Esophagus muscularis mucosa (tissue), 4 donors: ENCODE results near the gene IAPP. TPM values are rescaled to one million over a fixed set of nuclear protein-coding genes. Genes with fewer than 3 reads are reported as not detected.

Source experiments
- DNase-seq: peaks from one replicate; pipeline ENCODE4 v3.0.0-alpha.2; 2017; ENCODE audit errors: extremely low spot score
- H3K27ac ChIP-seq, 4 donors: fragments of 200-600 bp; sonication (generic); replicated peaks in 1 of 4; 1 replicate in 3 of 4; 2 replicates in 1 of 4; pipeline ENCODE4 v1.5.1; 2016 to 2019; ENCODE audit warnings: mild to moderate bottlenecking in 1 of 4
- H3K27me3 ChIP-seq, 4 donors: fragments of 200-600 bp; sonication (generic); one replicate each; pipeline versions ENCODE4 v1.5.1 to v1.6.0; 2016 to 2019
- H3K36me3 ChIP-seq, 4 donors: fragments of 200-600 bp; sonication (generic); one replicate each; pipeline ENCODE4 v1.5.1; 2016 to 2019
- H3K4me1 ChIP-seq, 4 donors: fragments of 200-600 bp; sonication (generic); one replicate each; pipeline ENCODE4 v1.5.1; 2016 to 2019
- H3K4me3 ChIP-seq, 4 donors: fragments of 200-600 bp; sonication (generic); 1 replicate in 2 of 4; 2 replicates in 2 of 4; pipeline ENCODE4 v1.5.1; 2016 to 2019; ENCODE audit warnings: mild to moderate bottlenecking in 4 of 4, moderate library complexity in 1 of 4
- H3K9me3 ChIP-seq, 4 donors: fragments of 200-600 bp; sonication (generic); 1 replicate in 3 of 4; 2 replicates in 1 of 4; pipeline ENCODE4 v1.5.1; 2016 to 2019
- CTCF ChIP-seq, 3 experiments: fragments of 200-600 bp in 2 of 3; fragments of 450-650 bp in 1 of 3; sonication (generic) in 2 of 3; IDR thresholded peaks; one replicate each; pipeline ENCODE4 v1.5.1; 2017 to 2019; ENCODE audit warnings: antibody characterized with exemption in 3 of 3, mild to moderate bottlenecking in 2 of 3, moderate library complexity in 1 of 3
- EP300 ChIP-seq: sonication (generic); formaldehyde crosslinking; IDR thresholded peaks from one replicate; pipeline ENCODE4 v1.6.1; 2017; ENCODE audit warnings: antibody characterized with exemption
- POLR2A ChIP-seq: fragments of 450-650 bp; IDR thresholded peaks from one replicate; pipeline ENCODE4 v1.6.1; 2017; ENCODE audit warnings: antibody characterized with exemption, moderate library complexity, mild to moderate bottlenecking, low read depth
- POLR2AphosphoS5 ChIP-seq, 2 donors: sonication (generic); formaldehyde crosslinking; IDR thresholded peaks; one replicate each; pipeline ENCODE4 v1.6.1; 2017; ENCODE audit warnings: antibody characterized with exemption in 2 of 2
- WGBS: methylation state at CpG from one replicate; pipeline ENCODE4 v1.1.5; 2018; 5-methylcytosine and 5-hydroxymethylcytosine counted together
- intact Hi-C: fragments of 100-400 bp; cut with DNase I; formaldehyde crosslinking; loops from one replicate; pipeline ENCODE4 v1.15.1; 2023
- total RNA-seq, 4 donors: library from RNA; depleted of rRNA; stranded (reverse); fragments of >200 nt; gene quantifications; one replicate each; pipeline versions ENCODE4 v1.1.0 to v1.2.1, GENCODE V29; 2016

IAPP gene
- total RNA-seq, 4 donors from 2014 or later: not detected

DNA sequence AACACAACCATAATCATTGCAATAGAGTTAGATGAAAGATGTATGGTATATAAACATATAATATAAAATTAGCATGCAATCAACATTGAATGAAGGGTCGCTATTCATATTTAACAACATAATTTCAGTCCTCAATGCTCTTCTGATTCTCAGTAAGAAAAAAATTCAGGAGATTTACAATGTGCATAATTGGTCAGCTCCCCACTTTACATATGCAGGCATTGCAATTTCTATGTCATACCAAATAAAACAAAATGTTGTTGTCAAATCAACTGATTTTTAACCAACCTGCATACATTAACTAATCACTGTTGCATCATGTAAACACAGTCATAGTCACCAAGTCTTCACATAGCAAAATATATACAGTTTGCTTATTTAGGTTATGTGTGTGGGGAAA lies 32.8 kb upstream of the IAPP start:
- TF ChIP-seq EP300: no peak
- TF ChIP-seq POLR2AphosphoS5 (IDR thresholded peaks at IDR 0.05): no peak
- TF ChIP-seq POLR2A: no peak
- TF ChIP-seq CTCF (IDR thresholded peaks at IDR 0.05): no peak
- Histone ChIP-seq H3K4me1 (no peaks in the 10 kb centered on the region), H3K4me3 (no peak overlapping the region), H3K27ac (no peak overlapping the region), H3K36me3 (no peaks in the 10 kb centered on the region), H3K9me3 (no peaks in the 10 kb centered on the region), H3K27me3 (no peaks in the 10 kb centered on the region)
- intact Hi-C loops: no loop called here
- no peak for DNase-seq
- WGBS: 83% methylated on average over 1 of the region's 1 CpG

DNA sequence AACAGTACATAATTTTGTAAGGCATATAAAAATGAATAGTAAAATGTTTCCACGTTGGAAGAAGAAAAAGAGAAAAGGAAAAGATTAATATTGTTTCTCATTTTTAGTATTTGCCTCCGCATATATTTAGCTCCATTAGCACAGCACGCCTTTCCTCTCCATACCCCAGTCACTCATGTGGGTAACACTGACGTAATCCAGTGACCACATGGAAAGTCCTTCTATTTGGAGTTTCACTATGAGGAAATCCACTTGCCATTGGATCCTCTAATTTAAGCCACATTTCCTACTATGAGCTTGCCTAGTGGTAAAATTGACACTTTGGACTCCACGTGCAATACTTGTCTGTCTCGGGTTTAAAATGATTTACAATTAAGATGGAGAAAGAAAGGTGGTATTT lies 32.3 kb upstream of the IAPP start:
- Histone ChIP-seq H3K27ac (no peak overlapping the region), H3K36me3 (no peaks in the 10 kb centered on the region), H3K9me3 (no peaks in the 10 kb centered on the region), H3K27me3 (no peaks in the 10 kb centered on the region), H3K4me1 (no peaks in the 10 kb centered on the region), H3K4me3 (no peak overlapping the region)
- WGBS: 77% methylated on average over 6 of the region's 6 CpGs
- no peak for DNase-seq
- TF ChIP-seq CTCF (IDR thresholded peaks at IDR 0.05) (no peak), EP300 (no peak), POLR2A (no peak), POLR2AphosphoS5 (IDR thresholded peaks at IDR 0.05) (no peak)
- intact Hi-C loops: no loop called here

GRCh38 chr12:21341769-21342168 lies 30.9 kb upstream of the IAPP start:
- H3K27me3 ChIP-seq: no peaks in the 10 kb centered on the region
- H3K27ac ChIP-seq: no peak overlapping the region
- no peak for TF ChIP-seq POLR2A
- no peak for TF ChIP-seq EP300
- TF ChIP-seq CTCF (IDR thresholded peaks at IDR 0.05): no peak
- TF ChIP-seq POLR2AphosphoS5 (IDR thresholded peaks at IDR 0.05): no peak
- no peaks in the 10 kb centered on the region for H3K36me3 ChIP-seq
- intact Hi-C loops: no loop called here
- peaks cover 0 to 4% (median 0%) of the 10 kb centered on the region in 4 donors for H3K4me1 ChIP-seq
- no peak for DNase-seq
- no peak overlapping the region for H3K4me3 ChIP-seq
- 83% methylated on average over 4 of the region's 4 CpGs for WGBS
- H3K9me3 ChIP-seq: no peaks in the 10 kb centered on the region

DNA sequence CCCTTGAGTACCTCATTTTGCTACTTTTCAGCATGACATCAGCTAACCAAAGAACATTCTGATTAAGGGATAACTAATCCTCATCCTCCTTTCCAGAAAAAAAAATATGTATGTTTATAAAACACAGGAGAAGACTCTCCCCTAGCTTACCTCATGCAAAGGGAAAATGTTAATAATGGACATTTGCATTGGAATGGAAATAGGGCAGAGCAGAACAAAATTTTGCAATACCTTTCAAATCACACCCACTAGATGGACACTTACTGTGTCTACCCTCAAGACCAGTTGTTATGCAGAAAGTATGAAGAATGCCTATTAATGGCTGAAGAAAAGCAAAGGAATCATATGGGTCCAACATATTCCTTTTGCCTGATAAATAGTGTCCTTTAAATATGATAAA lies 29.1 kb upstream of the IAPP start:
- Histone ChIP-seq H3K4me1 (peaks cover 0 to 4% (median 0%) of the 10 kb centered on the region in 4 donors), H3K27me3 (no peaks in the 10 kb centered on the region), H3K4me3 (no peak overlapping the region), H3K27ac (no peak overlapping the region), H3K36me3 (no peaks in the 10 kb centered on the region), H3K9me3 (no peaks in the 10 kb centered on the region)
- no peak for DNase-seq
- intact Hi-C loops: no loop called here
- no peak for TF ChIP-seq CTCF (IDR thresholded peaks at IDR 0.05)
- no peak for TF ChIP-seq POLR2A
- no peak for TF ChIP-seq POLR2AphosphoS5 (IDR thresholded peaks at IDR 0.05)
- TF ChIP-seq EP300: no peak

- Histone ChIP-seq H3K4me3 (no peak overlapping the region), H3K27me3 (no peaks in the 10 kb centered on the region), H3K4me1 (peaks cover 0 to 4% (median 0%) of the 10 kb centered on the region in 4 donors), H3K9me3 (no peaks in the 10 kb centered on the region), H3K27ac (no peak overlapping the region), H3K36me3 (no peaks in the 10 kb centered on the region)
- TF ChIP-seq EP300: no peak
- TF ChIP-seq CTCF (IDR thresholded peaks at IDR 0.05): no peak
- TF ChIP-seq POLR2A: no peak
- no peak for TF ChIP-seq POLR2AphosphoS5 (IDR thresholded peaks at IDR 0.05)
- 21% methylated on average over 1 of the region's 1 CpG for WGBS
- DNase-seq: no peak
- intact Hi-C loops: no loop called here
Observed at GRCh38 chr12:21346542-21347205, 26.0 kb upstream of the IAPP start.
